HEK293T (cell line): Measurements from ENCODE around the gene ZNF574.

Source experiments
- ARNT ChIP-seq: fragments of 450-650 bp; IDR thresholded peaks from 2 replicates; pipeline ENCODE4 v1.6.1; 2017; ENCODE audit warnings: mild to moderate bottlenecking
- BHLHE40 ChIP-seq: fragments of 450-650 bp; IDR thresholded peaks from 2 replicates; pipeline ENCODE4 v1.6.1; 2016; ENCODE audit warnings: mild to moderate bottlenecking, moderate library complexity, borderline replicate concordance
- ELF4 ChIP-seq: fragments of 450-650 bp; IDR thresholded peaks from 2 replicates; pipeline ENCODE4 v1.6.1; 2017; ENCODE audit warnings: antibody characterized with exemption
- FOXA1 ChIP-seq: fragments of 450-650 bp; IDR thresholded peaks from 2 replicates; pipeline ENCODE4 v1.6.1; 2016; ENCODE audit warnings: mild to moderate bottlenecking
- FOXK2 ChIP-seq: fragments of 450-650 bp; IDR thresholded peaks from 2 replicates; pipeline ENCODE4 v1.6.1; 2016; ENCODE audit warnings: mild to moderate bottlenecking
- FOXM1 ChIP-seq: fragments of 450-650 bp; IDR thresholded peaks from 2 replicates; pipeline ENCODE4 v1.6.1; 2017; ENCODE audit warnings: mild to moderate bottlenecking, borderline replicate concordance
- HDGF ChIP-seq: fragments of 450-650 bp; IDR thresholded peaks from 2 replicates; pipeline ENCODE4 v1.6.1; 2017; ENCODE audit warnings: antibody characterized with exemption, borderline replicate concordance
- LEF1 ChIP-seq: fragments of 450-650 bp; IDR thresholded peaks from 2 replicates; pipeline ENCODE4 v1.6.1; 2017; ENCODE audit warnings: mild to moderate bottlenecking, borderline replicate concordance
- SP1 ChIP-seq: fragments of 450-650 bp; IDR thresholded peaks from 2 replicates; pipeline ENCODE4 v1.6.1; 2017
- SUZ12 ChIP-seq: fragments of 450-650 bp; IDR thresholded peaks from 2 replicates; pipeline ENCODE4 v1.6.1; 2016; ENCODE audit warnings: mild to moderate bottlenecking
- TARDBP ChIP-seq: fragments of 450-650 bp; IDR thresholded peaks from 2 replicates; pipeline ENCODE4 v1.6.1; 2016
- ZNF384 ChIP-seq: fragments of 450-650 bp; IDR thresholded peaks from 2 replicates; pipeline ENCODE4 v1.6.1; 2016
- TF ChIP-seq, protein P1 (sequence below): fragments of 450-650 bp; IDR thresholded peaks from 2 replicates; pipeline ENCODE4 v1.6.1; 2016

DNA sequence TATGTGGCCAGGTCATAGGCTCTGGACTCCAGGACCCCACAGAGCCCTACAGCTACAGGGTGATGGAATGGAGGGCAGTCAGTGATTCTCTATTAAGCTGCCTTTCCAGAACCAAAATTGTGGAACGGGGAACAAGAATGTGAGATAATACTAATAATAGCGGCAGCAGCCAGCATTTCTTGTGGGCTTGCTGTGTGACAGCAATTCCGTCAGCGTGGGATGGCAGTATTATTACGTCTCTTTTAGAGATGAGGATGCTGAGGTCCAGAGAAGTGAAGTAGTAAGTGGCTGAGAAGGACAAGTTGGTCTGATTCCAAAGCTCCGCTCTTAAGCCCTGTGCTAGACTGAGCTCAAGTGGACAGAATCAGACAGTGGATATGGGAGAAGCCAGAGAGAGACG lies 30.4 kb upstream of the ZNF574 start:
- no peak for TF ChIP-seq SP1
- no peak for TF ChIP-seq ELF4
- no peak for TF ChIP-seq ZNF384
- TF ChIP-seq, protein P1, sequence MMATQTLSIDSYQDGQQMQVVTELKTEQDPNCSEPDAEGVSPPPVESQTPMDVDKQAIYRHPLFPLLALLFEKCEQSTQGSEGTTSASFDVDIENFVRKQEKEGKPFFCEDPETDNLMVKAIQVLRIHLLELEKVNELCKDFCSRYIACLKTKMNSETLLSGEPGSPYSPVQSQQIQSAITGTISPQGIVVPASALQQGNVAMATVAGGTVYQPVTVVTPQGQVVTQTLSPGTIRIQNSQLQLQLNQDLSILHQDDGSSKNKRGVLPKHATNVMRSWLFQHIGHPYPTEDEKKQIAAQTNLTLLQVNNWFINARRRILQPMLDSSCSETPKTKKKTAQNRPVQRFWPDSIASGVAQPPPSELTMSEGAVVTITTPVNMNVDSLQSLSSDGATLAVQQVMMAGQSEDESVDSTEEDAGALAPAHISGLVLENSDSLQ: no peak
- no peak for TF ChIP-seq ARNT
- TF ChIP-seq FOXM1: no peak
- no peak for TF ChIP-seq BHLHE40
- TF ChIP-seq FOXA1: no peak
- TF ChIP-seq FOXK2: no peak
- no peak for TF ChIP-seq SUZ12
- no peak for TF ChIP-seq TARDBP
- no peak for TF ChIP-seq HDGF
- no peak for TF ChIP-seq LEF1
